SU-DHL-6 (cell line): ENCODE data around the gene ACER1.

Experiments
- H2AFZ ChIP-seq: fragments of 200-600 bp; sonication (generic); 2 replicates; pipeline ENCODE4 v1.6.1; 2014; ENCODE audit warnings: low read depth, mild to moderate bottlenecking, moderate library complexity, mixed read lengths, antibody characterized with exemption, low read length; ENCODE audit not compliant: severe bottlenecking
- H3F3A ChIP-seq: fragments of 200-600 bp; shearing (Covaris generic); 2 replicates; pipeline ENCODE4 v1.6.0; 2016; ENCODE audit warnings: antibody characterized with exemption, mild to moderate bottlenecking; ENCODE audit not compliant: insufficient read depth
- H3K27ac ChIP-seq: fragments of 200-600 bp; sonication (generic); 2 replicates; pipeline ENCODE4 v1.5.1; 2016; ENCODE audit warnings: low read depth, mild to moderate bottlenecking, low read length, moderate library complexity, mixed read lengths
- H3K27me3 ChIP-seq: fragments of 200-600 bp; sonication (generic), shearing (Covaris generic); 2 replicates; pipeline ENCODE4 v1.6.0; 2014; ENCODE audit warnings: mild to moderate bottlenecking, low read length
- H3K36me3 ChIP-seq: fragments of 200-600 bp; sonication (generic); 2 replicates; pipeline ENCODE4 v1.6.1; 2014; ENCODE audit warnings: mild to moderate bottlenecking, low read length, mixed read lengths
- H3K4me2 ChIP-seq: fragments of 300-600, 200-600 bp; shearing (Covaris generic), sonication (generic); 2 replicates; pipeline ENCODE4 v1.6.0; 2014; ENCODE audit warnings: low read length, low read depth, mild to moderate bottlenecking; ENCODE audit not compliant: poor library complexity, severe bottlenecking
- H3K4me3 ChIP-seq: fragments of 200-600 bp; sonication (generic); 2 replicates; pipeline ENCODE4 v1.5.1; 2014; ENCODE audit warnings: antibody characterized with exemption, low read length, mild to moderate bottlenecking, mixed read lengths; ENCODE audit not compliant: insufficient read depth, poor library complexity, severe bottlenecking
- H3K79me2 ChIP-seq: fragments of 200-600 bp; sonication (generic); 2 replicates; pipeline ENCODE4 v1.6.1; 2014; ENCODE audit warnings: mild to moderate bottlenecking, low read length, moderate library complexity; ENCODE audit not compliant: insufficient read depth
- H3K9ac ChIP-seq: fragments of 200-600 bp; sonication (generic); 2 replicates; pipeline ENCODE4 v1.7.0; 2014; ENCODE audit warnings: mild to moderate bottlenecking, low read length
- H3K9me2 ChIP-seq: fragments of 200-600 bp; sonication (generic); replicated peaks from 2 replicates; pipeline ENCODE4 v1.6.1; 2014; ENCODE audit warnings: low read length; ENCODE audit not compliant: insufficient read depth
- H3K9me3 ChIP-seq: fragments of 200-600 bp; sonication (generic); 2 replicates; pipeline ENCODE4 v1.6.1; 2014; ENCODE audit warnings: low read length, mixed read lengths; ENCODE audit not compliant: insufficient read depth
- H4K20me1 ChIP-seq: fragments of 200-600 bp; sonication (generic); 2 replicates; pipeline ENCODE4 v1.6.1; 2014; ENCODE audit warnings: low read depth, mild to moderate bottlenecking, antibody characterized with exemption, low read length, moderate library complexity, mixed read lengths
- EZH2phosphoT487 ChIP-seq: fragments of 200-600 bp; sonication (generic), shearing (Covaris generic); conservative IDR thresholded peaks from 2 replicates; pipeline ENCODE4 v1.6.1; 2018; ENCODE audit warnings: mild to moderate bottlenecking, antibody characterized with exemption, low read length, moderate library complexity, mixed read lengths
- TF ChIP-seq, protein P1 (sequence below): fragments of 200-600 bp; sonication (generic); IDR thresholded peaks from one replicate; pipeline ENCODE4 v1.5.1; 2017; ENCODE audit warnings: antibody characterized with exemption, mild to moderate bottlenecking, low read length, moderate library complexity; ENCODE audit not compliant: insufficient read depth, poor library complexity, severe bottlenecking

The ACER1 gene

DNA sequence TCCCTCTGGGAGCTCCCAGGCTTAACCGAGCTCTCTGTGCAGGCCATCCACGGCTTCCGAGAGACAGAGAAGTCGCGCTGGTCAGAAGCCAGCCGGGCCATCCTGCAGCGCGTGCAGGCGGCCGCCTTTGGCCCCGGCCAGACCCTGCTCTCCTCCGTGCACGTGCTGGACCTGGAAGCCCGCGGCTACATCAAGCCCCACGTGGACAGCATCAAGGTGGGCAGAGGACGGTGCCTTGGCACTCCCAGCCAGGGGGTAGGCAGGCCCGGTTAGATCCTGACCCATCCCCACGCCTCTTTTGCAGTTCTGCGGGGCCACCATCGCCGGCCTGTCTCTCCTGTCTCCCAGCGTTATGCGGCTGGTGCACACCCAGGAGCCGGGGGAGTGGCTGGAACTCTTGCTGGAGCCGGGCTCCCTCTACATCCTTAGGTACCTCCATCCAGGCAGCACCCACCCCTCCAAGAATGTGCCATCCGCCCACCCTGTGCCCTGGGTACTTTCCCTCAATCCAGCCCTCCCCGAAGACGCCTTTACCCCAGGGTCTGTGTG is 40.8 kb upstream of the ACER1 start:
- peak overlapping the region; percentile 64; the same call in 1 of the 2 replicates for H3K27ac ChIP-seq
- peak overlapping the region; percentile 57 for H3K4me3 ChIP-seq
- H3K9ac ChIP-seq, result peak overlapping the region; percentile 56
- peak overlapping the region; percentile 70 for H3K4me2 ChIP-seq
- no peaks in the 10 kb centered on the region for H3K36me3 ChIP-seq
- no peaks in the 10 kb centered on the region for H3K79me2 ChIP-seq
- no peaks in the 10 kb centered on the region for H3K9me2 ChIP-seq
- H2AFZ ChIP-seq, result no peak overlapping the region
- no peaks in the 10 kb centered on the region for H3K27me3 ChIP-seq
- H3K9me3 ChIP-seq, result no peaks in the 10 kb centered on the region
- no peaks in the 10 kb centered on the region for H4K20me1 ChIP-seq
- H3F3A ChIP-seq, result peaks cover 7% of the 10 kb centered on the region
- TF ChIP-seq, protein P1, sequence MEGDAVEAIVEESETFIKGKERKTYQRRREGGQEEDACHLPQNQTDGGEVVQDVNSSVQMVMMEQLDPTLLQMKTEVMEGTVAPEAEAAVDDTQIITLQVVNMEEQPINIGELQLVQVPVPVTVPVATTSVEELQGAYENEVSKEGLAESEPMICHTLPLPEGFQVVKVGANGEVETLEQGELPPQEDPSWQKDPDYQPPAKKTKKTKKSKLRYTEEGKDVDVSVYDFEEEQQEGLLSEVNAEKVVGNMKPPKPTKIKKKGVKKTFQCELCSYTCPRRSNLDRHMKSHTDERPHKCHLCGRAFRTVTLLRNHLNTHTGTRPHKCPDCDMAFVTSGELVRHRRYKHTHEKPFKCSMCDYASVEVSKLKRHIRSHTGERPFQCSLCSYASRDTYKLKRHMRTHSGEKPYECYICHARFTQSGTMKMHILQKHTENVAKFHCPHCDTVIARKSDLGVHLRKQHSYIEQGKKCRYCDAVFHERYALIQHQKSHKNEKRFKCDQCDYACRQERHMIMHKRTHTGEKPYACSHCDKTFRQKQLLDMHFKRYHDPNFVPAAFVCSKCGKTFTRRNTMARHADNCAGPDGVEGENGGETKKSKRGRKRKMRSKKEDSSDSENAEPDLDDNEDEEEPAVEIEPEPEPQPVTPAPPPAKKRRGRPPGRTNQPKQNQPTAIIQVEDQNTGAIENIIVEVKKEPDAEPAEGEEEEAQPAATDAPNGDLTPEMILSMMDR, result no peak
- TF ChIP-seq EZH2phosphoT487, result no peak

DNA sequence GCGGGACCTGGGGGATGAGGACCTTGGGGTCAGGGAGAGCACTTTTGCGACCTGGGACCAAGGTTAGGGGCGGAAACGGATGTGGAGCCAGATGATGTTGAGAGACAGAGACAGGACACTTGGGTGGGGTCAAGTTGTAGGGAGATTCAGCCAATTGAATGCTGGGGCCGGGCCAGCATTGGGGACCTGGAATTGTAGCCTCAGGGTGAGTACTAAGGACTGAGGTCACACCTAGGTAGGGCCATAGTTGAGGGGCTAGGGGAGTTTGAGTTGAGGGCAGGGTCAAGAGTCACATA is 40.3 kb upstream of the ACER1 start:
- Histone ChIP-seq H3K79me2 (no peaks in the 10 kb centered on the region), H3K9ac (peak overlapping the region; percentile 56), H3K36me3 (no peaks in the 10 kb centered on the region), H2AFZ (peak overlapping the region; percentile 59), H3K27me3 (no peaks in the 10 kb centered on the region), H3K27ac (peak overlapping the region; percentile 64), H4K20me1 (no peaks in the 10 kb centered on the region), H3K9me2 (no peaks in the 10 kb centered on the region), H3K4me2 (peak overlapping the region; percentile 70), H3F3A (peaks cover 7% of the 10 kb centered on the region), H3K4me3 (peak overlapping the region; percentile 57), H3K9me3 (no peaks in the 10 kb centered on the region)
- no peak for TF ChIP-seq EZH2phosphoT487
- TF ChIP-seq, protein P1, result no peak

DNA sequence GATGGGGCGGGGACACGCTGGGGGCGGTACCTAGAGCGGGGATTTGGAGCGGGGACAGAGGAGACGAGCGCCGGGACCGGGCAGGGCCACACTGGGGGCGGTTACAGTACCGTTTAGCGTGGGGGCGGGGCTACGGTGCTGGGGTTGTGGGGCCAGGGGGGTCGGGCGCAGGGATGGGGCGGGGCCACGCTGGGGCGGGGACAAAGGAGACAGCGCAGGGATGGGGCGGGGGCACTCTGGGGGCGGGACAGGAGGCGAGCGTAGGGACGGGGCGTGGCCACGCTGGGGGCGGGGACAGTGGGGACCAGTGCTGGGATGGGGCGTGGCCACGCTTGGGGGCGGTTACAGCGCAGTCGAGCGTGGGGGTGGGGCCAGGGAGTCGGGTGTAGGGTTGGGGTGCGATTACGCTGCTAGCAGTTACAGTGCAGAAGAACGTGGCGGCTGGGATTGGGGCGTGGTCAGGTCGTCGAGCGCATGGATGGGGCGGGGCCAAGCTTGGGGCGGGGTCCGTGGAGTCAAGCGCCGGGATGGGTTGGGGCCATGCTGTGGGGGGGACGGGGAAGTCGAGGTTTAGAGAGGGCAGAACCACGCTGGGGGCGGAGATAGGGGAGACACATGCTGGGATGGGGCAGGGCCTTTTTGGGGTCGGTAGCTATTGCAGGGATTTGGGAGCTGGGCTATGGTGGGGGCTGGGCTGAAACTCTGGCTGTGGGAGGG is 39.8 kb upstream of the ACER1 start:
- Histone ChIP-seq H3K4me3 (peak overlapping the region; percentile 81), H4K20me1 (no peaks in the 10 kb centered on the region), H3K9me3 (no peaks in the 10 kb centered on the region), H3K9me2 (no peaks in the 10 kb centered on the region), H3K27ac (peak overlapping the region; percentile 85), H3K4me2 (peak overlapping the region; percentile 70), H2AFZ (peak overlapping the region; percentile 69), H3K9ac (peak overlapping the region; percentile 76), H3F3A (peaks cover 7% of the 10 kb centered on the region), H3K27me3 (no peaks in the 10 kb centered on the region), H3K36me3 (0 out of 2 replicates have a peak, but pooled peaks cover under 1% of the 10 kb centered on the region), H3K79me2 (no peaks in the 10 kb centered on the region)
- no peak for TF ChIP-seq EZH2phosphoT487
- TF ChIP-seq, protein P1, result no peak
